ENCODE data around the gene SNCA. TPM values are rescaled to one million over a fixed set of nuclear protein-coding genes. Genes with fewer than 3 reads are reported as not detected.

SNCA gene
- total RNA-seq, 1 experiment from 2014 or later, result 36.8 TPM

DNA sequence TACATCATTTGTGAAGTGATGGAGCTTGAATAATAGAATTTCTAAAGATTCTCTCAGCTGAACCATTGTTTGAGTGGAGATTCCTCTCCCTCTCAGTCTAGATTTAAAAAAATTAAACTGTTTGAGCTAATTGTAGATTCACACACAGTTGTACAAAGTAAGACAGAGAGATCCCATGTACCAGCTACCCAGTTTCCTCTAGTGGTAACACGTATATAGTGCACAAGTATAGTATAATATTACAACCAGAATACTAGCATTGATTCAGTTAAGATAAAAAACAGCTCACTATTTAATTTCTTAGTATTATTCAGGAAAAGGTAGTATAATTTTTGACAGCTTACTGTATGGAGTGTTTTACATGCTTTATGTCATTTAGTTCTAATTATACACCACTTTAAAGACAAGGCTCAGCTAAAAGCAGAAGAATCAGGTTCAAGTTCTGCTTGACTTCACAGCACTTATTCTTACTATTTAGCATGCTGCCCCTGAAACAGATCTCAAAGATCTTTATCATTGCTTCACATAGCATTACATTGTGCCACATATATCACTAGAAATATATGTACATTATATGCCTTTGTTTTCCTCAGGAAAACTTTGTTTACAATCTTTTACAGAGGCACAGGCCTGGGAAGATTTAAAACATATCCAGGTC is 136.1 kb downstream of the SNCA start:
- CTCF ChIA-PET, result interaction anchor here (1.2 kb wide), 1 partner anchor 8 kb away, joined by 6 read pairs; no protein-coding TSS in a partner anchor
- TF ChIP-seq, protein P1, sequence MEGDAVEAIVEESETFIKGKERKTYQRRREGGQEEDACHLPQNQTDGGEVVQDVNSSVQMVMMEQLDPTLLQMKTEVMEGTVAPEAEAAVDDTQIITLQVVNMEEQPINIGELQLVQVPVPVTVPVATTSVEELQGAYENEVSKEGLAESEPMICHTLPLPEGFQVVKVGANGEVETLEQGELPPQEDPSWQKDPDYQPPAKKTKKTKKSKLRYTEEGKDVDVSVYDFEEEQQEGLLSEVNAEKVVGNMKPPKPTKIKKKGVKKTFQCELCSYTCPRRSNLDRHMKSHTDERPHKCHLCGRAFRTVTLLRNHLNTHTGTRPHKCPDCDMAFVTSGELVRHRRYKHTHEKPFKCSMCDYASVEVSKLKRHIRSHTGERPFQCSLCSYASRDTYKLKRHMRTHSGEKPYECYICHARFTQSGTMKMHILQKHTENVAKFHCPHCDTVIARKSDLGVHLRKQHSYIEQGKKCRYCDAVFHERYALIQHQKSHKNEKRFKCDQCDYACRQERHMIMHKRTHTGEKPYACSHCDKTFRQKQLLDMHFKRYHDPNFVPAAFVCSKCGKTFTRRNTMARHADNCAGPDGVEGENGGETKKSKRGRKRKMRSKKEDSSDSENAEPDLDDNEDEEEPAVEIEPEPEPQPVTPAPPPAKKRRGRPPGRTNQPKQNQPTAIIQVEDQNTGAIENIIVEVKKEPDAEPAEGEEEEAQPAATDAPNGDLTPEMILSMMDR (IDR thresholded peaks at IDR 0.05; ENCODE audit: unreplicated experiment), result no peak
- intact Hi-C loops (cut with micrococcal nuclease; ENCODE audit: unreplicated experiment), result no loop called here
- no peaks in the 10 kb centered on the region for H3K27me3 Mint-ChIP-seq (ENCODE audit: unreplicated experiment)
- no peaks in the 10 kb centered on the region for H3K4me1 Mint-ChIP-seq (ENCODE audit: low read depth, unreplicated experiment)
- no peak overlapping the region for H3K4me3 Mint-ChIP-seq (ENCODE audit: low read depth, unreplicated experiment)
- no TSS peak for BruUV-seq (replicated peaks)
- H3K27ac Mint-ChIP-seq (ENCODE audit: unreplicated experiment), result no peak overlapping the region
- H3K36me3 Mint-ChIP-seq (ENCODE audit: insufficient read depth, unreplicated experiment), result no peaks in the 10 kb centered on the region
- peaks cover 2% of the 10 kb centered on the region for H3K9me3 Mint-ChIP-seq (ENCODE audit: low read depth, unreplicated experiment)
- no peak for DNase-seq

DNA sequence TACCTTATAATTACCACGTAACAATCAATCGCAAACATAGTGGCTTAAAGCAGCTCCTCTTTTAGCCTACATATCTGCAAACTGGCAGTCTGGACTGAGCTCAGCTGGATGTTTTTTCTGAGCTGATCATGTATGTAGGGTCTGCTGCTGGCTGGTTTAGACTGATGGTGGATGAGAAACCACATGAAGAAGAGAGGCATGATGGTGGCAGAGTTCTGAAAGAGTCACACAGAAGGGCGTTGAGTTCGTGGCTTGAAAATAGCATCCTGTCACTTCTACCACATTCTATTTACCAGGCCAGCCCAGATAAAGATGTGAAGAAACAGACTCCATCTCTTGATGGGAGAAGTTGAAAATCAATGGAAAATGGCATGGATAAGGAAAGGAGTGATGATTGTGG is 151.3 kb downstream of the SNCA start:
- H3K9me3 Mint-ChIP-seq (ENCODE audit: low read depth, unreplicated experiment), result peaks cover 2% of the 10 kb centered on the region
- no TSS peak for BruUV-seq (replicated peaks)
- intact Hi-C loops (cut with micrococcal nuclease; ENCODE audit: unreplicated experiment), result no loop called here
- no peak overlapping the region for H3K27ac Mint-ChIP-seq (ENCODE audit: unreplicated experiment)
- H3K36me3 Mint-ChIP-seq (ENCODE audit: insufficient read depth, unreplicated experiment), result no peaks in the 10 kb centered on the region
- DNase-seq, result no peak
- H3K4me3 Mint-ChIP-seq (ENCODE audit: low read depth, unreplicated experiment), result no peak overlapping the region
- no peaks in the 10 kb centered on the region for H3K4me1 Mint-ChIP-seq (ENCODE audit: low read depth, unreplicated experiment)
- H3K27me3 Mint-ChIP-seq (ENCODE audit: unreplicated experiment), result no peaks in the 10 kb centered on the region
- TF ChIP-seq, protein P1 (IDR thresholded peaks at IDR 0.05; ENCODE audit: unreplicated experiment), result no peak
- CTCF ChIA-PET, result no interaction called here

DNA sequence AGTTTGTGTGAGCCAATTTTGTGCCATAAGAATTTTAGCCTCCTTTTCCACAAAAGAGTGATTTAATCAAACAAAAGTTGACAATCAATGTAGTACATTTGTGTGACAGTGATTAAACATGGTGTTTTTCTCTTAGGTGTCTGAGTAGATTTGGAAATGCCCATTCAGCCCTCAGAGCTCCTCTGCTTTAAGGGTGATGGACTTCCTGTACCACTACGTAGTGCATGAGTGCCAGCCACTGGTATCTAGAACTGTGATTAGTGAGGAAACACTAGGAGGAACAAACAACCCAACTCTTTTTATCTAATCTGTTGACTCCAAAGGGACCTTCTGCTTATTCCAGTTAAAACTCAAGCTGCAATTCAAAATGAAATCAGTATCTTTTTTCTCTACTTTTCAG is 151.7 kb downstream of the SNCA start:
- CTCF ChIA-PET, result no interaction called here

DNA sequence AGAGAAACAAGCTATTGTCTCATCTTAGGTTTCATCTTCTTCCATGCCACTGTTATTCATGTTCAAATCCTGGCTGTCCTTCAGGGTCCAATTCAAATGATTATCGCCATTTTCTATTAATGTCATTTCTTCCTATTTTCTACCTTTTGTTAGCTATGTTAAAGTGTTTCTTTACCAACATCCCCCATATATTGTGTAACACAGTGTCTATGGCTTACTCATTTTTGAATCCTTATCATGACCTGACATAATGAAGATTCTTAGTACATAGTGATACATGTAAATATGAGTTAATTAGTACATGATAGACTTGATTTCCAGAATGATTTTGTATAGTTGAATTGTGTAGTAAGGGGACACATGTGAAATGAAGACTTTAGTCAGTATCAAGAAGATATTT is 152.4 kb downstream of the SNCA start:
- intact Hi-C loops (cut with micrococcal nuclease; ENCODE audit: unreplicated experiment), result no loop called here
- TF ChIP-seq, protein P1 (IDR thresholded peaks at IDR 0.05; ENCODE audit: unreplicated experiment), result no peak
- no TSS peak for BruUV-seq (replicated peaks)
- H3K9me3 Mint-ChIP-seq (ENCODE audit: low read depth, unreplicated experiment), result peaks cover 2% of the 10 kb centered on the region
- H3K27ac Mint-ChIP-seq (ENCODE audit: unreplicated experiment), result no peak overlapping the region
- CTCF ChIA-PET, result no interaction called here
- no peak overlapping the region for H3K4me3 Mint-ChIP-seq (ENCODE audit: low read depth, unreplicated experiment)
- H3K4me1 Mint-ChIP-seq (ENCODE audit: low read depth, unreplicated experiment), result no peaks in the 10 kb centered on the region
- no peak for DNase-seq
- no peaks in the 10 kb centered on the region for H3K27me3 Mint-ChIP-seq (ENCODE audit: unreplicated experiment)
- H3K36me3 Mint-ChIP-seq (ENCODE audit: insufficient read depth, unreplicated experiment), result no peaks in the 10 kb centered on the region

More for the DNA sequence above, 151.7 kb downstream of the SNCA start:
- Mint-ChIP-seq H3K9me3 (ENCODE audit: low read depth, unreplicated experiment) (peaks cover 2% of the 10 kb centered on the region), H3K4me1 (ENCODE audit: low read depth, unreplicated experiment) (no peaks in the 10 kb centered on the region), H3K27ac (ENCODE audit: unreplicated experiment) (no peak overlapping the region), H3K4me3 (ENCODE audit: low read depth, unreplicated experiment) (no peak overlapping the region), H3K27me3 (ENCODE audit: unreplicated experiment) (no peaks in the 10 kb centered on the region), H3K36me3 (ENCODE audit: insufficient read depth, unreplicated experiment) (no peaks in the 10 kb centered on the region)
- no peak for DNase-seq
- intact Hi-C loops (cut with micrococcal nuclease; ENCODE audit: unreplicated experiment), result no loop called here
- TF ChIP-seq, protein P1 (IDR thresholded peaks at IDR 0.05; ENCODE audit: unreplicated experiment), result no peak
- BruUV-seq (replicated peaks), result no TSS peak

Data from Calu3 (cell line).